Fibroblast of lung (primary cell): ENCODE results near the gene SH2D5.

Experiments
- CTCF ChIP-seq, 2 donors: IDR thresholded peaks in 1 of 2; conservative IDR thresholded peaks in 1 of 2; 1 replicate in 1 of 2; 2 replicates in 1 of 2; pipeline ENCODE4 v1.5.1; 2011 to 2012; ENCODE audit warnings: low read length in 2 of 2, control low read depth in 1 of 2, inconsistent platforms in 1 of 2, low read depth in 1 of 2, mild to moderate bottlenecking in 1 of 2
- EZH2 ChIP-seq: IDR thresholded peaks from 2 replicates; pipeline ENCODE4 v1.5.1; 2012; ENCODE audit warnings: low read length, control low read depth, mild to moderate bottlenecking; ENCODE audit errors: missing control alignments

GRCh38 chr1:20732071-20732587, 374 bp downstream of the SH2D5 start:
- TF ChIP-seq CTCF (conservative IDR thresholded peaks at IDR 0.05 in 1 of 2, IDR thresholded peaks at IDR 0.05 in 1 of 2; ENCODE audit: low read depth in 1 of 2, low read length in 2 of 2) (no peak), EZH2 (no peak)
